Measurements from ENCODE around the gene EDN2.

Gene EDN2

DNA sequence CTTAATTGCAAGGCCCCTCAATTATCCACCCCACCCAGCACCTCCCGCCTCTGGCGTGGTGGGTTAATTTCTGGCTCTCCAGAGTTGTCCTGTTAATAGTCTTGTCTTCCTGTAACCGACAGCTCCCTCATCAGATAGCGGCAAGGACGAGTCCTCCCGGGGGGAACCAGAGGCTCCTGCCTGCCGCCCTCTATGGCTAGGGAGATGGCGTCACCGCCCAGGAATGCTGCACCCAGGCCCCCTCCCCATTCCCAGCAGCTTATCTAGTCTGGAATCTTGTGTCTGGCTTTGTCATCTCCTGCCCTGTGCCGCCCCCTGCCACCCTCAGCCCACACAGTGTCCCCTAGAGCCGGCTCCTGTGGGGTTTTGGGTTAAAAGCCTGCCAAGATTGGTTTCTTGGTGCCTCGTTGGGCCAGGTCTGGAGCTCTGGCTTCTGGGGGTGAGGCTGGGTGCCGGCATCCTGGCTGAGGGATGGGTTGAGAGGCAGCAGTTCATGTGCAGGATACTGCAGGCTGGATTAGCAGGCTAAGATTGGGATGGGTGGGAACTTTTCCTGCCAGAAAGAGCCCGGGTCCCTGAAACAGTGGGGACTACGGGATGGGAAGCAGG, 48.8 kb downstream of the EDN2 start:
- DNase-seq = no peak

DNA sequence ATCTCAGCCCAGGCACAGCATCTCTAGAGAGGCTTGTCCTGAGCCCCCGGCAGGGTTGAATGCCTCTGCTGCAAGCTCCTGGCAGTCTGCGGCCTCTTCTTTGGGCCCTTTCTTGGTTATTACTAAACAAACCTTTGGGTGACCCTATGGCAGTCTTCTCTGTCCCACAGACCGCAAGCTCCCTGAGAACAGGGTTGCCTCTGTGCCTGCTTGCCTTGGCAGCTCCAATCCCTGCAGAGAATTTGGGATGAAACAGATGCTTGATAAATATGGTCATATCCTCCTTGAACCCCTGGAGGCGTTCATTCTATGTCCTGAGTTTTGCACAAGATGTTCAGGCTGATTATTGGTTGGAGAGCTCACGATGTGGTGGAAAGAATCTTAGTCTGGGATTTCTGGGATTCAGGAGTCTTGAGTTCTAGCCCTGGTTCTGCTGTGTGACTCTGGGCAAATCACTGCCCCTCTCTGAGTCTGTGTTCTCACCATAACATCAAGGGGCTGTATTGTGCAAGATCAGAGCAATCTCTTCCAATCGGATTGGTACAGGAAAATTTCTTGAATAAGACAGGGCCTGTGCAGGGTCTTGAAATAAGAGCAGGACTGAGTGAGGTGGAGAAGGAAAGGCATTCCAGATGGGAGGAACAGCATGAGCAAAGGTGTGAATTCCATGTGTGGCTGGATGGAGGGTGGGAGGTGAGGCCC, 49.6 kb downstream of the EDN2 start:
- no peak for DNase-seq

DNA sequence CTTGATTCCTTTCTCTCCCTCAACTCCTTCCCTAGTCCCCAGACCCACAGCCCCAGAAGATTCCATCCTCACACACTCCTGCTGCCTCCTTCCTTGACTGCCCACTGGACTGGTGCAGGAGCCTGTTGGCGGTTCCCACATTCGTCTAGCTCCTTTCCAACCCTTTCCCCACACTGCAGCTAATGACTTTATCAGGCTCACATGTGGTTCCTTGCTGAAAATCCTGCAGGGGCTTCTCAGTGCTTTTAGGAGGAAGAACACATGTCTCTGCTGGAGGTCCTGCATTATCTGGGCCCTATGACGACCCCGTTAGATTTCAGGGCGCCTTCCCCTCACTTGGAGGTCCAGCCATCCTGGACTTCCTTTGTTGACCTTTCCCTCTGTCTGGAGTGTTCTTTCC, 50.2 kb downstream of the EDN2 start:
- DNase-seq = no peak

GRCh38 chr1:41433501-41433900, 51.0 kb downstream of the EDN2 start:
- DNase-seq = no peak

DNA sequence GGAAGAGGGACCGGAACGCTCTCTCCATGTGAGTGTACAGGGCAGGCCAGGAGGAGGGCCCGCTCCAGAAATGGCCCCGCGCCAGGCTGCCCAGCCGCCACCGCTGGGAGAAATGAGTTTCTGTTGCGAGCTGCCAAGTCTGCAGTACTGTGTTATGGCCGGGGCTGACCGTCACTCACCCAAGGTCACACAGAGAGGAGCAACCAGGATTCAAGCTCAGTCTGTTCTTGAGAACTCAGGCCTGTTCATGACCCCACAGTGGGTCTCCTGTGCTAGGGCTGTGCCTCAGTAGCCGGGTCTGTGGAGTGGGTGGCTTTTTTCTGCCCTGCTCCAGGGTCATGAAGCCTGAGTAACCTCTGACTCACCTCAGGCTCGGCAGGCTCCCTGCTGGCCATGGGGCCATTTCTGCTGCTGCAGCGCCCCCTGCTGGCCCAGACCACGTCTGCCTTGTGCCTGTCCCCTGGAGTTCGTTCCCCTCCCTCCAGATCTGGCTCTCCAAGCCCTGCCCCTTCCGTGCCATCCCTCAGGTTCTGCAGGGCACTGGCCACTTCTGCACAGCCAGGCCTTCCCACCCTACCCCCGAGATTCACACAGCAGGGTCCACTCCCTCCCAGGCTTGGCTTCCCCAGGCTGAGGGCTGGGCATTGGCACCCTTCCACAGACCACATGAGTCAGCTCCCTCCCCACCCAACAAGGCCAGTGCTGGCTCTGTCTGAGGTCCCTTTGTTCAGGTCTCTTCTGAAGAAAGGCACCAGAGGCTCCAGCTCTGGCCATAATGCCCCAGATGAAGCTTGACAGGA, 51.8 kb downstream of the EDN2 start:
- peak; percentile 85 for DNase-seq

GRCh38 chr1:41431490-41432350, 52.8 kb downstream of the EDN2 start:
- DNase-seq = no peak

DNA sequence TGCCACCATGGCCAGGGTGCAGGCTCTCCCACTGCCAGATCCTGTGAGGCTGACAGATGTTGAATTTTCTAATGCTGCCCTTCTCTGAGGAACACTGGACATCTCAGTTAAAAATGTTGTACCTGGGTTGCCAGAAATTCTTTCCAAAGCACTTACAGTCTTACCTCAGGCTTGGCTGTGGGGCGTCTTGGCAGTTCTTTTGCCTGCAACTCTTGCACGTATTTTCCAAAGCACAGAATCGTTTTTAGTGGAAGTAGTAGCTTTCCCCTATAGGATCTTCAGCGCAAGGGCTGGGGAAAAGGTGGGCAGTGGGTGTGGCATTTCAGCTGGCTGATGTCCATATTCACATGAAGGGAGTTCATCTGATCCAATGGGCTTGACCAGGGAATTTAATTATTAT, 53.9 kb downstream of the EDN2 start:
- DNase-seq = no peak

- DNase-seq = no peak
These were observed 54.4 kb downstream of the EDN2 start for GRCh38 chr1:41430069-41430468.

GRCh38 chr1:41429641-41430035, 54.8 kb downstream of the EDN2 start:
- no peak for DNase-seq

Data from hematopoietic multipotent progenitor cell treated with erythropoietin and hydrocortisone succinate and interleukin-3 and kit ligand, for 6 days (in vitro differentiated cells).